Measurements from ENCODE around the gene CZIB.

- no peak for TF ChIP-seq CTCF (IDR thresholded peaks at IDR 0.05)
- no peak for TF ChIP-seq EP300 (IDR thresholded peaks at IDR 0.05)
- no peak for TF ChIP-seq POLR2A (IDR thresholded peaks at IDR 0.05)
Measured at GRCh38 chr1:53197291-53198200, 22.9 kb downstream of the CZIB start.
